ENCODE results near the gene SYNDIG1. TPM values are rescaled to one million over a fixed set of nuclear protein-coding genes. Genes with fewer than 3 reads are reported as not detected.

Gene SYNDIG1
- total and polyA plus RNA-seq, 4 donors, result 0.20 to 5.0 (median 0.63) TPM

- 93 to 99% methylated on average over 5 of the region's 5 CpGs for WGBS, 2 donors
- Histone ChIP-seq H3K4me3 (no peak overlapping the region), H3K27ac (ENCODE audit: low read depth in 1 of 2, low read length in 1 of 2) (no peak overlapping the region), H3K27me3 (ENCODE audit: control insufficient read depth in 3 of 3, insufficient read depth in 3 of 3, low read length in 2 of 3) (peaks cover 0 to 8% (median 0%) of the 10 kb centered on the region in 3 donors), H3K9ac (ENCODE audit: insufficient read depth in 1 of 2, low read length in 2 of 2) (no peak overlapping the region), H3K36me3 (ENCODE audit: control insufficient read depth in 4 of 4, insufficient read depth in 4 of 4, low read length in 4 of 4) (no peaks in the 10 kb centered on the region), H3K9me3 (ENCODE audit: control insufficient read depth in 4 of 4, insufficient read depth in 3 of 4, low read length in 3 of 4) (peaks cover 0 to 4% (median 0%) of the 10 kb centered on the region in 4 donors), H3K4me1 (ENCODE audit: control insufficient read depth in 5 of 5, insufficient read depth in 5 of 5, low read length in 5 of 5) (no peaks in the 10 kb centered on the region)
- no peak for DNase-seq
- no peak for ATAC-seq (ENCODE audit: insufficient read depth, low FRiP score)
- no peak for TF ChIP-seq CTCF (IDR thresholded peaks at IDR 0.05; ENCODE audit: control extremely low read depth, extremely low read depth)
Observed at GRCh38 chr20:24682496-24682985, 213.1 kb downstream of the SYNDIG1 start.

GRCh38 chr20:24683676-24684075 is 214.2 kb downstream of the SYNDIG1 start:
- Histone ChIP-seq H3K36me3 (ENCODE audit: control insufficient read depth in 4 of 4, insufficient read depth in 4 of 4, low read length in 4 of 4) (no peaks in the 10 kb centered on the region), H3K9ac (ENCODE audit: insufficient read depth in 1 of 2, low read length in 2 of 2) (no peak overlapping the region), H3K27ac (ENCODE audit: low read depth in 1 of 2, low read length in 1 of 2) (no peak overlapping the region), H3K27me3 (ENCODE audit: control insufficient read depth in 3 of 3, insufficient read depth in 3 of 3, low read length in 2 of 3) (peaks cover 0 to 8% (median 0%) of the 10 kb centered on the region in 3 donors), H3K4me1 (ENCODE audit: control insufficient read depth in 5 of 5, insufficient read depth in 5 of 5, low read length in 5 of 5) (no peaks in the 10 kb centered on the region), H3K4me3 (no peak overlapping the region), H3K9me3 (ENCODE audit: control insufficient read depth in 4 of 4, insufficient read depth in 3 of 4, low read length in 3 of 4) (peaks cover 0 to 4% (median 0%) of the 10 kb centered on the region in 4 donors)
- ATAC-seq (ENCODE audit: insufficient read depth, low FRiP score) (no peak), DNase-seq (no peak)
- TF ChIP-seq CTCF (IDR thresholded peaks at IDR 0.05; ENCODE audit: control extremely low read depth, extremely low read depth), result no peak
- 67 to 73% methylated on average over 7 of the region's 7 CpGs for WGBS, 2 donors

GRCh38 chr20:24684421-24684871 is 215.0 kb downstream of the SYNDIG1 start:
- Histone ChIP-seq H3K4me3 (no peak overlapping the region), H3K27me3 (ENCODE audit: control insufficient read depth in 3 of 3, insufficient read depth in 3 of 3, low read length in 2 of 3) (peaks cover 0 to 8% (median 0%) of the 10 kb centered on the region in 3 donors), H3K27ac (ENCODE audit: low read depth in 1 of 2, low read length in 1 of 2) (no peak overlapping the region), H3K9ac (ENCODE audit: insufficient read depth in 1 of 2, low read length in 2 of 2) (no peak overlapping the region), H3K4me1 (ENCODE audit: control insufficient read depth in 5 of 5, insufficient read depth in 5 of 5, low read length in 5 of 5) (no peaks in the 10 kb centered on the region), H3K9me3 (ENCODE audit: control insufficient read depth in 4 of 4, insufficient read depth in 3 of 4, low read length in 3 of 4) (peaks cover 0 to 4% (median 0%) of the 10 kb centered on the region in 4 donors), H3K36me3 (ENCODE audit: control insufficient read depth in 4 of 4, insufficient read depth in 4 of 4, low read length in 4 of 4) (no peaks in the 10 kb centered on the region)
- no peak for TF ChIP-seq CTCF (IDR thresholded peaks at IDR 0.05; ENCODE audit: control extremely low read depth, extremely low read depth)
- DNase-seq (no peak), ATAC-seq (ENCODE audit: insufficient read depth, low FRiP score) (no peak)
- 39 to 51% methylated on average over 9 of the region's 9 CpGs for WGBS, 2 donors

All from lung (tissue), 12 donors.